OCI-LY3 (cell line): ENCODE results near the gene MYCBP2.

Experiments used
- CTCF ChIP-seq: fragments of 200-600, 300-600 bp; sonication (generic); IDR thresholded peaks from 2 replicates; pipeline ENCODE4 v1.5.1; 2014; ENCODE audit warnings: antibody characterized with exemption, low read length, low read depth
- EZH2phosphoT487 ChIP-seq: fragments of 200-600 bp; shearing (Covaris generic); IDR thresholded peaks from 2 replicates; pipeline ENCODE4 v1.6.1; 2018; ENCODE audit warnings: antibody characterized with exemption, mixed run types, low read depth

DNA sequence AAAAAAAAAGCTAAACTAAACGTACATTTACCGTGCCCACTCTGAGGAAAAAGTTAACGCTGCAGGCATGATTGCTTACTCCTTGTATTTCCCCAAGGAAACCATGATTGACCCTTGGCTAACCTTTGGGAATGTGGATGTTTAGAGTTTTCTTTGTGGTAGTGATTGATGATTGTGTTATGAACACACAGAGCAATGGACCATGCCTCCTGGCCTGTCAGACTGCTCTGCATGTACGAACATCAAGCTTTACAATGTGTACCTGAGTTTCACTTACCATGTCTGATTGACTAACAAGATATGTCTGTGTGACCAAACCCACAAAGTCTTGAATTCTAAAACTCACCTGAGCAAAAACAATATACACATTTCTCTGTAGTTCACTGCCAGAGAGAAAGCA, 35.1 kb downstream of the MYCBP2 start:
- TF ChIP-seq CTCF (no peak), EZH2phosphoT487 (no peak)
